GM12801 (cell line): Measurements from ENCODE around the gene DENND11.

Experiments used
- CTCF ChIP-seq: IDR thresholded peaks from one replicate; pipeline ENCODE4 v1.5.1; 2011; ENCODE audit warnings: control low read depth; ENCODE audit not compliant: insufficient read length; ENCODE audit errors: extremely low read depth

Gene DENND11

GRCh38 chr7:141691540-141691939 lies 10.4 kb downstream of the DENND11 start:
- no peak for TF ChIP-seq CTCF

GRCh38 chr7:141688043-141688442 lies 13.9 kb downstream of the DENND11 start:
- no peak for TF ChIP-seq CTCF

- no peak for TF ChIP-seq CTCF
These were observed 15.3 kb downstream of the DENND11 start for GRCh38 chr7:141686670-141687069.

- no peak for TF ChIP-seq CTCF
These were observed 15.9 kb downstream of the DENND11 start for GRCh38 chr7:141686074-141686473.

- no peak for TF ChIP-seq CTCF
These were observed 16.5 kb downstream of the DENND11 start for GRCh38 chr7:141685285-141686023.

- TF ChIP-seq CTCF, result no peak
These were observed 23.0 kb downstream of the DENND11 start for GRCh38 chr7:141679014-141679413.

GRCh38 chr7:141676618-141677017 lies 25.3 kb downstream of the DENND11 start:
- TF ChIP-seq CTCF, result no peak
